GM12865 (cell line): ENCODE data around the gene PHKA1.

Experiments
- DNase-seq: peaks from one replicate; pipeline ENCODE4 v3.0.0; 2010; ENCODE audit warnings: low read depth
- H3K4me3 ChIP-seq: 2 replicates; pipeline ENCODE4 v1.5.1; 2011; ENCODE audit warnings: mild to moderate bottlenecking, low read depth, low read length, control low read depth
- CTCF ChIP-seq: IDR thresholded peaks from 2 replicates; pipeline ENCODE4 v1.5.1; 2011; ENCODE audit warnings: low read length, control low read depth, low read depth, inconsistent platforms; ENCODE audit not compliant: insufficient read depth; ENCODE audit errors: missing control alignments

The PHKA1 gene

GRCh38 chrX:72545990-72546389 is 168.1 kb downstream of the PHKA1 start:
- no peak for DNase-seq
- no peak for TF ChIP-seq CTCF
- H3K4me3 ChIP-seq: no peak overlapping the region

- H3K4me3 ChIP-seq: no peak overlapping the region
- no peak for TF ChIP-seq CTCF
- peak; percentile 3 for DNase-seq
Observed at GRCh38 chrX:72540318-72540717, 173.8 kb downstream of the PHKA1 start.

GRCh38 chrX:72539822-72540221 is 174.3 kb downstream of the PHKA1 start:
- TF ChIP-seq CTCF: no peak
- H3K4me3 ChIP-seq: no peak overlapping the region
- no peak for DNase-seq

- DNase-seq: no peak
- TF ChIP-seq CTCF: no peak
- no peak overlapping the region for H3K4me3 ChIP-seq
Observed at GRCh38 chrX:72536542-72536941, 177.6 kb downstream of the PHKA1 start.

- DNase-seq: no peak
- no peak overlapping the region for H3K4me3 ChIP-seq
- no peak for TF ChIP-seq CTCF
Observed at GRCh38 chrX:72532366-72532765, 181.7 kb downstream of the PHKA1 start.
